Activated gamma-delta T cell (primary cell): ENCODE data around the gene SNCB.
A peak's percentile ranks its signal among the peaks of the same experiment; 100 is the strongest.

Experiments
- DNase-seq: peaks from one replicate; lab custom pipeline; 2025; lab: John Stamatoyannopoulos, UW

SNCB gene

GRCh38 chr5:176660860-176661641 is 30.7 kb upstream of the SNCB start:
- DNase-seq = peak; percentile 43

- DNase-seq = no peak
Measured at GRCh38 chr5:176660530-176660859, 30.2 kb upstream of the SNCB start.

- DNase-seq = no peak
Measured at GRCh38 chr5:176659860-176660461, 29.6 kb upstream of the SNCB start.

- DNase-seq = no peak
Measured at GRCh38 chr5:176659512-176659839, 29.1 kb upstream of the SNCB start.

- DNase-seq = no peak
Measured at GRCh38 chr5:176658817-176659511, 28.6 kb upstream of the SNCB start.

- no peak for DNase-seq
Measured at GRCh38 chr5:176658007-176658599, 27.8 kb upstream of the SNCB start.

- no peak for DNase-seq
Measured at GRCh38 chr5:176656467-176656990, 26.2 kb upstream of the SNCB start.

GRCh38 chr5:176654856-176655255 is 24.5 kb upstream of the SNCB start:
- no peak for DNase-seq

- no peak for DNase-seq
Measured at GRCh38 chr5:176653401-176654385, 23.4 kb upstream of the SNCB start.

- no peak for DNase-seq
Measured at GRCh38 chr5:176652136-176652535, 21.8 kb upstream of the SNCB start.

GRCh38 chr5:176651472-176651980 is 21.2 kb upstream of the SNCB start:
- DNase-seq = no peak

- no peak for DNase-seq
Measured at GRCh38 chr5:176650354-176650884, 20.1 kb upstream of the SNCB start.

- DNase-seq = peak; percentile 21
Measured at GRCh38 chr5:176648474-176649194, 18.3 kb upstream of the SNCB start.

- DNase-seq = no peak
Measured at GRCh38 chr5:176647843-176648473, 17.6 kb upstream of the SNCB start.

GRCh38 chr5:176647030-176647842 is 16.9 kb upstream of the SNCB start, which contains the start of gene TSPAN17:
TSS of gene TSPAN17 (plus strand) at chr5:176647484. CDS start at chr5:176647616, 132 bp downstream.
- DNase-seq = peak; percentile 89

GRCh38 chr5:176646707-176647029 is 16.3 kb upstream of the SNCB start:
- DNase-seq = no peak

GRCh38 chr5:176646049-176646706 is 15.8 kb upstream of the SNCB start:
- DNase-seq = no peak
